HG02885 (cell line): ENCODE results near the gene COIL.
A peak's percentile ranks its signal among the peaks of the same experiment; 100 is the strongest.
"Not testable (repeated sequence)": the region's sequence is repeated elsewhere in the genome, so short reads cannot be mapped to it uniquely, and the experiment has no call there.

Experiments
- ATAC-seq: cut with Tn5 transposase; IDR thresholded peaks from one replicate; pipeline ENCODE4 v1.9.1; 2021; ENCODE audit warnings: mild to moderate bottlenecking; ENCODE audit not compliant: unreplicated experiment, poor library complexity

Gene COIL, protein sequence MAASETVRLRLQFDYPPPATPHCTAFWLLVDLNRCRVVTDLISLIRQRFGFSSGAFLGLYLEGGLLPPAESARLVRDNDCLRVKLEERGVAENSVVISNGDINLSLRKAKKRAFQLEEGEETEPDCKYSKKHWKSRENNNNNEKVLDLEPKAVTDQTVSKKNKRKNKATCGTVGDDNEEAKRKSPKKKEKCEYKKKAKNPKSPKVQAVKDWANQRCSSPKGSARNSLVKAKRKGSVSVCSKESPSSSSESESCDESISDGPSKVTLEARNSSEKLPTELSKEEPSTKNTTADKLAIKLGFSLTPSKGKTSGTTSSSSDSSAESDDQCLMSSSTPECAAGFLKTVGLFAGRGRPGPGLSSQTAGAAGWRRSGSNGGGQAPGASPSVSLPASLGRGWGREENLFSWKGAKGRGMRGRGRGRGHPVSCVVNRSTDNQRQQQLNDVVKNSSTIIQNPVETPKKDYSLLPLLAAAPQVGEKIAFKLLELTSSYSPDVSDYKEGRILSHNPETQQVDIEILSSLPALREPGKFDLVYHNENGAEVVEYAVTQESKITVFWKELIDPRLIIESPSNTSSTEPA

DNA sequence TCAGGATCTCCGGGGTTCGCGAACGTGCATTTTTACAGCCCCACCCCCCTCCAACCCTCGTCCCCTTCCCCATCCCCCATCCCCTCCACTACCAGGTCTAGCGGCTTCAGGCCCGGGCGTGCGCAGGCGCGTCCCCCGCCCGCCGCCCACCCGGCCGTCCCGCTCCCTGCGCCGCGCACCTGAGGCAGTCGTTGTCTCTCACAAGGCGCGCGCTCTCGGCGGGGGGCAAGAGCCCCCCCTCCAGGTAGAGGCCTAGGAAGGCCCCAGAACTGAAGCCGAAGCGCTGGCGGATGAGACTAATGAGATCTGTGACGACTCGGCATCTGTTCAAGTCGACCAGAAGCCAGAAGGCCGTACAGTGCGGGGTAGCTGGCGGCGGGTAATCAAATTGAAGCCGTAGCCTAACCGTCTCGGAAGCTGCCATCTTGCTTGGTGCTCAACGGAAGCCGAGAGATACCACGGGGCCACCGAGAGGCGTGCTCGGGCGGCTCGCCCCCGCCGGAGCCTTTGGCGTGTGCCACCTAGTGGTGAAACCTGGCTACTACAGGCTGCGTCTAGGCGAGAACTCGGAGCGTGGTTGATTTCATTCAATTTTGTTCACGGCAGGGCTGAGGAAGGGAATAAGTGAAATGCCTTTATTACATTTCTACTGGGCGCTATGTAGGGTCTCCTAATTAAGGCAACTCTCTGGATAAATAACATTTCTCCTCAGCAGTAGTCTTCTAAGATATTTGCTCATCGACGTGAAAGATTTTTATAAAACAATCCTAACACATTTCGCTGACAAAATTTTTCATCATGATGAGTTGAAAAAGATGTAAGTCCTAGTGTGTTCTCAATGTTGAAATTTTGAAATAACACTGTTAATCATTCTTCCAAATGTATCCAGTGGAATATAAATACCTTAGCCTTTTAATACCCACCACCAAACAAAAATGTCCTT lies at the start of gene COIL:
Gene COIL, minus strand, starts transcription at position 455 of the 943 bp plus-strand sequence. Its CDS starts 31 bp downstream, at position 424.
- peak; percentile 97 for ATAC-seq

DNA sequence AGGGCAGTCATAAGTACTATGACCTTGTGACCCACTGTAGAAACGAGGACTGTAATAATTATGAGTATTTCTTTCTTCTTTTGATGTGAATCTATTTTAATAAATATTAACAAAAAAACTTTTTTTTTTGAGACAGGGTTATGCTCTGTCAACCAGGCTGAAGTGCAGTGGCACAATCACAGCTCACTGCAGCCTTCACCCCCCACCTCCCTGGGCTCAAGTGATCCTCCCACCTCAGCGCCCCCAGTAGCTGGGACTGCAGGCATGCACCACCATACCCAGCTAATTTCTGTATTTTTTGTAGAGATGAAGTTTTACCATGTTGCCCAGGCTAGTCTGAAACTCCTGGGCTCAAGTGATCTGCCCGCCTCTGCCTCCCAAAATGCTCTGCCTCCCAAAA lies 49.6 kb upstream of the COIL start:
- ATAC-seq: no peak

DNA sequence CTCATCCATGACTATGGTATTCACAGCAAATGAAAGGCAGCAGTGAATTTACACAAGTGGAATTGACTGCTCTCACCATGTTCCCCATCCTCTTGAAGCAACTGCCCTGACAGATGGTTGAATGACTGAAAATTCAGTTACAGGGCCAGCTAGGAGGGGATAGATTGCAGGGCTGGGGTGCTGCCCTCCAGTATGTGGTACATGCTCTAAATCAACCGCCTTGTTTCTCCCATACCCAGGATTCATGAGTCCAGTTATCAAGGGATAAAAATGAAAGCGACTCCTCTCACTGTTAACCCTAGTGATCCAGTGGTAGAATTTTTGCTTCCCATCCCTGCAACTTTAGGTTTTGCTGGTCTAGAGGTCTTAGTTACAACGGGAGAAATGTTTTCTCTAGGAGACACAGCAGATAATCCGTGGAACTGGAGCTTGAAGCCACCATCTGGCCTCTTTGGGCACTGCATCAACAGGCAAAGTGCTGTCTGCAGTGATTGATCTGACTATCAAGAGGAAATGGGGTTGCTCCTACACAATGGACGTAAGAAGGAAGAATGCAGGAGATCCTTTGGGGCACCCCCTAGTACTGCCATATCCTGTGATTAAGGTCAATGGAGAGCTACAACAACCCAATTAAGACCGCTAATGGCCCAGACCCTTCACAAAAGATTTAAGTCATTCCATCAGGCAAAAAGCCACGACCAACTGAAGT lies 49.0 kb upstream of the COIL start:
- ATAC-seq: peak; percentile 71

DNA sequence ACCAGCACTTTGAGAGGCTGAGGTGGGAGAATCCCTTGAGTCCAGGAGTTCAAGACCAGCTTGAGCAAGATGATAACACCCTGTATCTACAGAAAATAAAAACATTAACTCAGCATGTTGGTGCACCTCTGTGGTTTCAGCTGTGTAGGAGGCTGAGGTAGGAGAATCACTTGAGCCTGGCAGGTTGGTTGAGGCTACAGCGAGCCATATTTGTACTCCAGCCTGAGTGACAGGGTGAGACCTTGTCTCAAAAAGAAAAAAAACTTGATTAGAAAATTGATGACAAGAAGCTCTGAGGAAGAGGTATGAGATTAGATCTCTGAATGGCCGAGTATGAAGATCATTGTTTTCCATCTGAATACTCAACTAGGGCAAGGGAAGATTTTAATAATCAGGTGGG lies 48.1 kb upstream of the COIL start:
- ATAC-seq: no peak

DNA sequence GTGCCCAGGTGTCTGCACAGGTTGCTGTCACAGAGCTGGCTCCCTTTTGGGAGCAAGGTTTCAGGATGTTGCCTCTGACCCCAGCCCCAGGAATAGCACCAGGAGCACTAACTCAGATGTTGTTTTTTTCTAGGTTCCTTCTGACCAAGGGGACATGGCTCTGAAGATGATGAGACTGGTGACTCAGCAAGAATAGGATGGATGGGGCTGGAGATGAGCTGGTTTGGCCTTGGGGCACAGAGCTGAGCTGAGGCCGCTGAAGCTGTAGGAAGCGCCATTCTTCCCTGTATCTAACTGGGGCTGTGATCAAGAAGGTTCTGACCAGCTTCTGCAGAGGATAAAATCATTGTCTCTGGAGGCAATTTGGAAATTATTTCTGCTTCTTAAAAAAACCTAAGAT lies 45.2 kb upstream of the COIL start:
- ATAC-seq: no peak

DNA sequence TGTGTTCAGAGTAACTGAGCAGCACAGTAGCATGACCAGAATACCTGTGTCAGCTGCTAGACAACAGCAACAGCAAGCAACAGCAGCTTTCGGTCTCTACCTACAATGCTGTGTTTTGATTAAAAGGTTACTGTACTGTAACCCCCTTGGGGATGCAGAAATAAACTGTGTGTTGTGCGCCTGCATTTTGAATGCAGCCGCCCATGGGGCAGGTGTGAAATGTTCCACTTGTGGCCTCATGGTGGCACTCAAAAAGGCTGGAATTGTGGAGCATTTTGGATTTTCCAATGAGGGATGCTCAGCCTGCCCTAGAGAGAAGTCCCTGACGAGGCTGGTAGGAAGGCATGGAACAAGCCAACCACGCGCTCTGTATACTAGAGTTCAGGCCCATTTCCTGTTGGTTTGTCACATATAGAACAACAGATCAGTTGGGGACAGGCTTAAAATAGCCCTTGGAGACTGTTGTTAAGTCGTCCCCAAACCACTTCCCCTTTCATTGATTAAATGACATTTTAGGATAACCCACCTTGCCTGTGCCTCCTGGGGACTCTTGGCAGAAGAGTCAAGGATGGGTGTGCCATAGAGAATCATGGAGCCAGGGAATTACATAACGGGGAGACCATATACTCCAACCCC lies 44.2 kb upstream of the COIL start:
- ATAC-seq: peak; percentile 83

DNA sequence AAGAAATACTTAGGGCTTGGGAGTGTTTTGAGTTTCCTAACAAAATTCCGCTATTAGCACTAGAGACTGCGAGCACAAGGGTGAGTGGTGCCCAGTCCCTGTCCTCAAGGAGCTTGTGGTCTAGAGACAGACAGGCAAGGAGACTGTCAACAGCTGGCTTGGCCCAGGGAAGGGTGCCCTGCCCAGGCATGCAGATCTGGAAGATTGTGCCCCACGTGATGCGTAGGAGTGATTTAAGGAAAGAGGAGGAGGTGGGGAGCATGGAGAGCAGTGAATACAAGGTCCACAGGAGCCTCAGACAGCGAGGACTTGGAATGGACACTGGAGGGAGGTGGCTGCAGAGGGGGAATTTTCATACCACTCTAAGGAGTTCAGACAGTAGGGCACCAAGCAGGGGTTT lies 42.1 kb upstream of the COIL start:
- no peak for ATAC-seq

DNA sequence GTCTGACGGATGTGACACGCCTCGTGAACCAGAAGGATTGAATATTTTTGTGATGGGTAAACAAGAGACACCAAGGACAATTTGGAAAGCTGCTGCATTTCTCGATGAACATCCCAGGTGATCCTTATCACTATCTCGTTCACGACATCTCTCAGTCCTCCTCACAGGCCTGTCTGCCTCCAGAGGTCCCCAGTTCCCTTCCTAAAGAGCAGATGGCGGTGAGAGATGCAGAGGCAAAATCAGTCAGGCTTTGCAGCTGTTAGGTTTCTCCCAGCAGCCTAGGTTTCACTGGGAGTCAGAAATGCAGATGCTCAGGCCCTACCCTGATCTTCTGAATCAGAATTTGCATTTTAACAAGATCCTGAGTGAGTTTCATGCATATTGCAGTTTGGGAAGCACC lies 40.7 kb upstream of the COIL start:
- no peak for ATAC-seq

DNA sequence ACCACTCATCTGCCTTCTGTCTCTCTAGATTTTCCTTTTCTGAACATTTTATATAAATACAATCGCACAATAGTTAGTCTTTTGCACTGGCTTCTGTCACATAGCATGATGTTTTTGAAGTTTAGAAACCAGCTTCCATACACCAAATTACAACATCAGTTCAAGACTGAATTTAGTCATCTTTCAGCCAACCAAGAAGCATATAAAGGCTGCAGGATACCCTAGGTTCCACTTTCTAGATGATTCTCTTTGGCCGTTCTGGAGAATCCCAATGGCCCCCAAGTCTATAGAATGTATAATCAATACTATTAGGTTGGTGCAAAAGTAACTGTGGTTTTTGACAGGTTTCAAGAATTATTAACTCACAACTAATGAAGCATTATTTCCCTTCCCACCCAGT lies 36.5 kb upstream of the COIL start:
- no peak for ATAC-seq

DNA sequence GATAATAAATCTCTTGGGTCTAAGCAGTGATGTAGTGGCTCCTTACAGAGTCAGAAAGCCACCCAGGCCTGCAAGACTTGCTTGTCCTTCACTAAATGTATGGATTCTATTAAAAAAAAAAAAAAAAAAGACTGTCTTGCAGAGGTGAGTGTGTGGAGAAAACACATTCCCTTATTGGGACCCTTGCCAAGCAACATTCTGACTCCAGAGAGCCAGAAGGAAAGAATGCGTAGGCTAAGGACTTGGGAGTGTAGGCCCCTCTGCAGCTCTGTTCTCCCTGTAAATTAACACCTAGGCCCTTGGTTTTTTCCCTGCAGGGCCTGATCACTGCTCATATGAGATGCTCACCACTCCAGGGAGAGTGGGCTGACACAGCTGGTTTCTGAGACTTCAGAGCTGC lies 34.9 kb upstream of the COIL start:
- ATAC-seq: no peak

DNA sequence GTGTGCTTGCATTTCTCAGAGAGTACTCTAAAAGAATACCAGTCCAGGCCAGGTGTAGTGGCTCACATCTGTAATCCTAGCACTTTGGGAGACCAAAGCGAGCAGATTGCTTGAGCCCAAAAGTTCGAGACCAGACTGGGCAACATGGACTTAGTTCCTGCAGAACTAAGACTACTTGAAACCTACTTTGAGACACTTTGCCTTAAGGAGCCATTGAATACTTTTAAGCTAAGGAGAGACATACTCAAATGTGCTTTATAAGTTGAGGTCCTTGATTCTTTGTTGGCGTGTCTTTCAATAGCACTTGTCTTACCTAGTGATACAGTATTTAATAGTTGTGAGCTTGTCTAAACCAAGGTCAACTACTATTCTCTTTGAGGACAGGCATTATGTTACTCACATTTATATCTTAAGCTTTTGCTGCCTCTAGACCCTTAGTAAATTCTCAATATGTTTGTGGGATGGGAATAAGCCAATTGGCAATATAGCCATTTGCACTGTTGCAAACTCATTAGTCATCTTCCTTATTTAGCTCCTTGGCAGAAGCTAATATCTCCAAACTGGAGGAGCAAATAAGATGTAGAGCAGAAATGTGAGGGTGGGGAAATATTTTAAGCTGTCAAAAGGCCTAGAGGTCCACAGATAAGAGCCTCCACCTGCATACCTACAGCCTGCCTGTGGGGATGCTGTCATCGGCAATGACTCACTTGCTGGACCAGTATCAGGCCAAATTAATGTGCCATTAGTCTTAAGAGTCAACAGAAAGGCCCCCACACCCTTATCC lies 33.4 kb upstream of the COIL start:
- ATAC-seq: no peak

DNA sequence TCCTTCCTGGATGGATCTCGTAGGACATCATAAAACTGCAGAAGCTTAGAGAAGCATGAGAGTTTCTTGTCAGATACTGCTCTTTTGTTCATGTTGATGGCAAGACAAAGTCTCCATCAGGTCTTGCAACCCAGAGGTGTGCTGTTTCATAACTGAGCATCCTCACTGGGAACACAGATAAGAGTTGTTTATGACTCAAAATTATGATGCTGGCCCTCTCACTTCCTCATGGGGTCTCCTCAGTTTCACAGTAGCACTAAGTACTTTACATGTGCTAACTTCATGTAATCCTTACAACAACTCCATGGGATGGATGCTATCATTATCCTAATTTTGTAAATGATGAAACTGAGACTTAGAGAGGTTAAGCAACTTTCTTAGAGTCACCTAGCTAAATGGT lies 31.5 kb upstream of the COIL start:
- no peak for ATAC-seq

DNA sequence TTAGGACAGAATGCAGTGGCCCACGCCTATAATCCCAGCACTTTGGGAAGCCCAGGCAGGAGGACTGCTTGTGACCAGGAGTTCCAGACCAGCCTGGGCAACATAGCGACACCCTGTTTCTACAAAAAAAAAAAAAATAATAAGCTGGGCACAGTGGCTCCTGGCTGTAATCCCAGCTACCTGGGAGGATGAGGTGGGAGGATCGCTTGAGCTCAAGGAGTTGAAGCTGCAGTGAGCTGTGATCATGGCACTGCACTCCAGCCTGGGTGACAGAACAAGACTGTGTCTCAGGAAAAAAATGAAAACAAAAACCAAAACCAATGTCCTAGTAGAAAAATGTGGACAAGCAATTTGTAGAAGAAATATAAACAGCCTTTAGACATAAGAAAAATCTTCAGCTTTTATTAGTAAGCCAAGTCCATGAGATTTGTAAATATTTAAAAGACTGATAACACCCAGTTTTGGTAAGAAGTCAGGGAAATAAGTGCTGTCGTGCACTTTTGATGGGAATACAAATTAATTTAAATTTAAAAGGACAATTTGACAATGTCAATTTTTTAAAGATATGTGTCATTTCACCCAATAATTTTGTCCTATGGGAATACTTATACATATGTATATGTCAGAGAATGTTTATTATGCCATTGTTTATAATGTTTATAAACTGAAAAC lies 28.2 kb upstream of the COIL start:
- ATAC-seq: no peak

DNA sequence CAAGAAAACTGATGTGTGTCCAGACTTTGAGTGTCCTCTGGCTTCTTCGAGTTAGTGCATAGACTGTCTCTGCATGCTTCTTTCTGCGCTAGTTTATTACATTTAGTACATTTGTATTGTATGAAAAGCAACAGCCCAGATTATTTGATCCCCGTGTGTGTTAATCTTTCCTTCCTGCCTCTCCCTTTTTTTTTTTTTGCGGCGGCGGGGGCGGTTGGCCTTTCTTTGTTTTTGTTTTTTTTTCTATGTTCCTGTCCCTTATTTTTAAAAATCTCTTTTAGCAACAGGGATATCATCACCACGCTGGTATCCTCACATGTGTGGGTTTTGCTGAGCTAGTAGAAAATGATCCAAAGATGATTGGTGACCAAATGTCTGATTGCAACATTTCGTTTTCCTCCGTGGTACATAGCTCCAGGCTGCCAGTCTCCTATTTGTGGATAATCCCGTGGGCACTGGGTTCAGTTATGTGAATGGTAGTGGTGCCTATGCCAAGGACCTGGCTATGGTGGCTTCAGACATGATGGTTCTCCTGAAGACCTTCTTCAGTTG lies 26.5 kb upstream of the COIL start:
- no peak for ATAC-seq

DNA sequence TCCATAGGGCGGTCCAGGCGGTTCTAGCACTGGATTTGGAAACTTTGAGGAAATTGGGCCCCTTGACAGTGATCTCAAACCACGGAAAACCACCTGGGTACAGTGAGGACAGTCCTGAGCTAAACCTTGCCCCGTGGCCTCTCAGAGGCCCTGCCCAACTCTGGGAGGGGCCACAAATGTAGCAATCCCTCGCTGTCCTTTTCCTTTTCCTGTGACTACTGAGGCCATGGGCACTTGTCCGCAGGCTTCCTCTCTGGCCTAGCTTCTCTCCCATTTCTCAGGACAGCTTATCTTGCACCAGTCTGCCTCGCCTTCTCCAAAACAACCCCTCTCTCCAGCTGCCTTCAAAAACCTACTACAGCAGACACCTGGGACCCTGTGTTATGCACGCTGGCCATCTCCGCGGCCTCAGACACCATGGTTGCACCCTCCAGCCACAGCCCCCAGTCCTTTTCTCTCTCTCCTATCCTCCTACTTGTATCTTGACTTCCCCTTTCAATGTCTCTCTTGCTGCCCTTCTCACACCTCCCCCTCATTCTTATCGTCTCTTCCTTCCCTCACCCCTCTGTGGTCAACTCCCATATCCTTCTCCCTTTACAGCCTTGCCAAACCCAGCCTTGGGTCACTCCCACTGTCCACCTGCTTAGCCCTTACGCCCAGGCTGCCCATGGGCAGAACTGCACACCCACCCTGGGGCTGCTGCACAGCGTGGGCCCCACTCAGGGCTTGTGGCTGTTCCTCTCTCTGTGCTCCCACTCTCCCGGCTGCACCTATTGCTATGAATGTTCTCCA lies 24.7 kb upstream of the COIL start:
- ATAC-seq: no peak

DNA sequence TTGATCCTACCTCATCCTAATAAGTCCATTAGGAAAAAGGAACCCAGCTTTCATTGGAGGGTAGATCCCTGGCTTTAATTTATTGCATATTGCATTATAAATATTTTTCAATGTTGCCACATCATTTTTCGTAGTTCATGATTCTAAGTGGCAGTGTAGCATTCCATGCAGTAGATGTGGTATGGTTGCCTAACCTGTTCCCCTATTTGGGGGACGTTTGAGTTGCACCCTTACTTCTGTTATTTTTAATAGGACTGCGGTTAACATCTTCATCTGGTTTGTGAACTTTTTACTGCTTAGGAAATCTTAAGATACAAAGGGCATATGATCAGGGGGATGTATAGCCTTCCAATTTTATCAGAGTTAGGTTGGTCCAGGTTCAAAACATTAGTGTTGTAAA lies 22.5 kb upstream of the COIL start:
- ATAC-seq: no peak

DNA sequence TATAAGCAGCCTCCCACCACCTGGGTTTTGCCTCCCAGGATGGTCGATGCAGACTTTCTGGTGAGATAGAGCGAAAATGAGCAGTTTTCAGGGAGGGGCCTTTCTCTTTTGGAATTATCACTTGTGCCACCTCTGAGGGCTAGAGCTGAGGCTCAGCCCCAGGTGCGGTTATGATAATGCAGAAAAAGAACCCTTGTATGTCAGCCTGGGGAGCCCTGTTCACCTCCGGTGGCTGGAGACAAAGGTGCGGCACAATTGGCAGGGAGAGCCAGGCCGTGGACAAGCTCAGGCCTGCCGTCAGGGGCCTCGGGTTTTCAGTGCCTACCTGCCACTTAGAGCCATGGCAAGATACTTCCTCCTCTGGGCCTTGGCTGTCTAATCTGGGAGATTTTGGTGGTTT lies 21.5 kb upstream of the COIL start:
- no peak for ATAC-seq

DNA sequence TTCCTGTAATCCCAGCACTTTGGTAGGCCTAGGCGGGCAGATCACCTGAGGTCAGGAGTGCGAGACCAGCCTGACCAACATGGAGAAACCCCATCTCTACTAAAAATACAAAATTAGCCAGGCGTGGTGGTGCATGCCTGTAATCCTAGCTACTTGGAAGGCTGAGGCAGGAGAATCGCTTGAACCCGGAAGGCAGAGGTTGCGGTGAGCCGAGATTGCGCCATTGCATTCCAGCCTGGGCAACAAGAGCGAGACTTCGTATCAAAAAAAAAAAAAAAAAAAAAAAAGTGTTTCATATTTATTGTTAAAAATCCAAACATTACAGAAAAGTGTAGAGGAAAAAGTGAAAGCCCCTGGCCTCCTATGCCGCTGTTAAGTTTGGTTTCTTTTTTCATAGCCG lies 19.7 kb upstream of the COIL start:
- not testable (repeated sequence) for ATAC-seq
